ENCODE measurements around the gene BRME1.

- no peak for TF ChIP-seq POLR2A (IDR thresholded peaks at IDR 0.05)
- TF ChIP-seq CTCF (IDR thresholded peaks at IDR 0.05) = no peak
Measured at GRCh38 chr19:13872339-13872694, 33.6 kb downstream of the BRME1 start.

Measured in uterus (tissue), 2 donors.